A673 (cell line): ENCODE results near the gene XRCC4. TPM values are rescaled to one million over a fixed set of nuclear protein-coding genes. Genes with fewer than 3 reads are reported as not detected.
A peak's percentile ranks its signal among the peaks of the same experiment; 100 is the strongest.

Experiments
- BruUV-seq: library from RNA; stranded (reverse); fragments of 400-500 nt; replicated peaks from 2 replicates; lab custom pipeline; 2021; lab: Mats Ljungman, UMichigan
- CTCF ChIA-PET: fragments of 300-600 bp; sonication (Branson Sonifier 250); formaldehyde crosslinking; loops from one replicate; lab custom pipeline; 2022; ENCODE audit warnings: antibody characterized with exemption; lab: Charles Lee
- POLR2A ChIA-PET: fragments of 300-600 bp; sonication (Branson Sonifier 250); formaldehyde crosslinking; loops from one replicate; lab custom pipeline; 2022; ENCODE audit warnings: antibody characterized with exemption; ENCODE audit not compliant: low non-redundant PET; lab: Charles Lee
- DNase-seq: peaks from one replicate; pipeline ENCODE4 v3.0.0-alpha.2; 2015; ENCODE audit warnings: low spot score
- H3K27ac ChIP-seq: fragments of 200-600 bp; sonication (generic); 2 replicates; pipeline ENCODE4 v1.5.1; 2016; ENCODE audit warnings: mixed run types, low read depth, mild to moderate bottlenecking, mixed read lengths, antibody characterized with exemption, low read length; ENCODE audit not compliant: poor library complexity, severe bottlenecking
- H3K27me3 ChIP-seq: fragments of 200-600 bp; sonication (generic); replicated peaks from 2 replicates; pipeline ENCODE4 v1.6.1; 2017; ENCODE audit warnings: mixed run types, low read depth, mild to moderate bottlenecking, mixed read lengths, antibody characterized with exemption, low read length; ENCODE audit not compliant: insufficient read depth, poor library complexity
- H3K36me3 ChIP-seq: fragments of 200-600 bp; sonication (generic); 2 replicates; pipeline ENCODE4 v1.6.1; 2016; ENCODE audit warnings: mixed run types, mild to moderate bottlenecking, mixed read lengths, antibody characterized with exemption, low read length; ENCODE audit not compliant: insufficient read depth, poor library complexity, severe bottlenecking
- H3K4me1 ChIP-seq: fragments of 200-600 bp; sonication (generic); 2 replicates; pipeline ENCODE4 v1.6.1; 2017; ENCODE audit warnings: mixed run types, mild to moderate bottlenecking, mixed read lengths, antibody characterized with exemption, low read length; ENCODE audit not compliant: insufficient read depth, poor library complexity, severe bottlenecking
- H3K4me3 ChIP-seq: fragments of 200-600 bp; sonication (generic); 2 replicates; pipeline ENCODE4 v1.5.1; 2016; ENCODE audit warnings: low read depth, mixed run types, mild to moderate bottlenecking, mixed read lengths, low read length; ENCODE audit not compliant: poor library complexity, severe bottlenecking
- H3K9me3 ChIP-seq: fragments of 200-600 bp; sonication (generic); 2 replicates; pipeline ENCODE4 v1.6.1; 2016; ENCODE audit warnings: mixed run types, low read depth, mild to moderate bottlenecking, mixed read lengths, antibody characterized with exemption, low read length; ENCODE audit not compliant: poor library complexity, severe bottlenecking
- EZH2 ChIP-seq: fragments of 200-600 bp; sonication (generic); IDR thresholded peaks from 2 replicates; pipeline ENCODE4 v1.6.1; 2017; ENCODE audit warnings: borderline replicate concordance, low read depth, mild to moderate bottlenecking, mixed read lengths, antibody characterized with exemption, low read length; ENCODE audit not compliant: poor library complexity, severe bottlenecking
- intact Hi-C: fragments of 100-400 bp; cut with micrococcal nuclease; formaldehyde crosslinking; loops from one replicate; pipeline ENCODE4 v1.10.0; 2022; ENCODE audit not compliant: unreplicated experiment
- total RNA-seq: library from RNA; stranded (reverse); gene quantifications from 2 replicates; pipeline ENCODE4 v1.2.3, GENCODE V29; 2021
- TF ChIP-seq, protein P1 (sequence below): fragments of 300-800, 200-600 bp; sonication (generic); conservative IDR thresholded peaks from 2 replicates; pipeline ENCODE4 v1.5.1; 2017; ENCODE audit warnings: low read depth, mild to moderate bottlenecking, antibody characterized with exemption, low read length, moderate library complexity, mixed read lengths

XRCC4 gene
- total RNA-seq, 1 experiment from 2014 or later = 8.1 TPM

DNA sequence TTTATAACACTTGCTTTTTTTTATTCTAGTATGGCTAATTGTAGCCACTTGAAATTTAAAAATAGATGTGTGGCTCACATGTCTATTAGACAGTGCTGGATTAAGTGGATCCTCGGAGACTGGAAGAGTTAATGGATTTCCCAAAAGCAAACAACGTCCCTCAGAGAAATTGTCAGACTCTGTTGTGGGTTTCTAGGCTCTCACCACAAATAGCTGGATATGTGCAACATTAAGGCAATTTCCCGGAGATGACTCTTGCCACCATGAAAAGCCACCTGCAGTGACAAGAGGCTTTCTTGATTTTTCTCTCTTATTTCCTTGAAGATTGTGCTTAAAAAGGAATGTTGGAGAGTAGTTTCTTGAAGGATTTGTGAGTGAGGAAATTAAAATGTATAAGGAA is 43.3 kb upstream of the XRCC4 start:
- BruUV-seq = no TSS peak
- TF ChIP-seq, protein P1, sequence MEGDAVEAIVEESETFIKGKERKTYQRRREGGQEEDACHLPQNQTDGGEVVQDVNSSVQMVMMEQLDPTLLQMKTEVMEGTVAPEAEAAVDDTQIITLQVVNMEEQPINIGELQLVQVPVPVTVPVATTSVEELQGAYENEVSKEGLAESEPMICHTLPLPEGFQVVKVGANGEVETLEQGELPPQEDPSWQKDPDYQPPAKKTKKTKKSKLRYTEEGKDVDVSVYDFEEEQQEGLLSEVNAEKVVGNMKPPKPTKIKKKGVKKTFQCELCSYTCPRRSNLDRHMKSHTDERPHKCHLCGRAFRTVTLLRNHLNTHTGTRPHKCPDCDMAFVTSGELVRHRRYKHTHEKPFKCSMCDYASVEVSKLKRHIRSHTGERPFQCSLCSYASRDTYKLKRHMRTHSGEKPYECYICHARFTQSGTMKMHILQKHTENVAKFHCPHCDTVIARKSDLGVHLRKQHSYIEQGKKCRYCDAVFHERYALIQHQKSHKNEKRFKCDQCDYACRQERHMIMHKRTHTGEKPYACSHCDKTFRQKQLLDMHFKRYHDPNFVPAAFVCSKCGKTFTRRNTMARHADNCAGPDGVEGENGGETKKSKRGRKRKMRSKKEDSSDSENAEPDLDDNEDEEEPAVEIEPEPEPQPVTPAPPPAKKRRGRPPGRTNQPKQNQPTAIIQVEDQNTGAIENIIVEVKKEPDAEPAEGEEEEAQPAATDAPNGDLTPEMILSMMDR = no peak
- H3K4me3 ChIP-seq = no peak overlapping the region
- H3K36me3 ChIP-seq = no peaks in the 10 kb centered on the region
- ChIA-PET POLR2A (no interaction called here), CTCF (no interaction called here)
- intact Hi-C loops = no loop called here
- H3K27me3 ChIP-seq = no peaks in the 10 kb centered on the region
- DNase-seq = no peak
- H3K9me3 ChIP-seq = no peaks in the 10 kb centered on the region
- H3K4me1 ChIP-seq = no peaks in the 10 kb centered on the region
- H3K27ac ChIP-seq = no peak overlapping the region

DNA sequence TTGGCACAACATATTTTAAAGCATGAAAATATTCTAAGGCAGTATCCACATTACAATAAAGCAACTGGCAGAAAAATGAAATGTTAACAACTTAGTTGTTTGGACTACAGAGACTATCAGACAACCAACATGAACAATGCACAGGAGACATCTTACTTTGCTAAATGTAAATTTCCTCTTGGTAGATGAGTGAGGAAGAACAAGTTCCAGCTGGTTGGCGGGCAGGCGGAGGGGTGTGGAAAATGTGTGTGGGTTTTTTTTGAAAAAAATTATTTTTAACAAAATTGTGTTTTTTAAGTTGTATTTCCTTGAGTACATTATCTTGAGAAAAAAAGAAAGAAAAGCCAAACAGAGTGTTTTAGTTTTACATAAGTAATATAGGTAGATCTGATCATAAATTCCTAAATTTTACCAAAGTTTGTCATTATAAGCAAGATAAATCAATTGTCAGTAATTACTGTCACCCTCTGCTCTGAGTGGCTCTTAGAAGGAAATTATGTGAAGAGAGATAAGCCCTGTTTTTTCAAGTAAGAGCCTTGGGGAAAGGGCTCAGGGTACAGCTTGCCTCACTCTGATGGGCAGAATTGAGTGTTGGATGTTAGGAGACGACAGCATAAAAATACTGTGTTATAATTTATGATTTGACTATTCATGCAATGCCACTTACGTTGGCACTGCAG is 42.7 kb upstream of the XRCC4 start:
- ChIA-PET POLR2A (no interaction called here), CTCF (no interaction called here)
- DNase-seq = no peak
- no TSS peak for BruUV-seq
- H3K36me3 ChIP-seq = no peaks in the 10 kb centered on the region
- no peak overlapping the region for H3K27ac ChIP-seq
- H3K27me3 ChIP-seq = no peaks in the 10 kb centered on the region
- TF ChIP-seq EZH2 = no peak
- TF ChIP-seq, protein P1 = no peak
- no peak overlapping the region for H3K4me3 ChIP-seq
- H3K9me3 ChIP-seq = no peaks in the 10 kb centered on the region
- H3K4me1 ChIP-seq = no peaks in the 10 kb centered on the region
- intact Hi-C loops = no loop called here

DNA sequence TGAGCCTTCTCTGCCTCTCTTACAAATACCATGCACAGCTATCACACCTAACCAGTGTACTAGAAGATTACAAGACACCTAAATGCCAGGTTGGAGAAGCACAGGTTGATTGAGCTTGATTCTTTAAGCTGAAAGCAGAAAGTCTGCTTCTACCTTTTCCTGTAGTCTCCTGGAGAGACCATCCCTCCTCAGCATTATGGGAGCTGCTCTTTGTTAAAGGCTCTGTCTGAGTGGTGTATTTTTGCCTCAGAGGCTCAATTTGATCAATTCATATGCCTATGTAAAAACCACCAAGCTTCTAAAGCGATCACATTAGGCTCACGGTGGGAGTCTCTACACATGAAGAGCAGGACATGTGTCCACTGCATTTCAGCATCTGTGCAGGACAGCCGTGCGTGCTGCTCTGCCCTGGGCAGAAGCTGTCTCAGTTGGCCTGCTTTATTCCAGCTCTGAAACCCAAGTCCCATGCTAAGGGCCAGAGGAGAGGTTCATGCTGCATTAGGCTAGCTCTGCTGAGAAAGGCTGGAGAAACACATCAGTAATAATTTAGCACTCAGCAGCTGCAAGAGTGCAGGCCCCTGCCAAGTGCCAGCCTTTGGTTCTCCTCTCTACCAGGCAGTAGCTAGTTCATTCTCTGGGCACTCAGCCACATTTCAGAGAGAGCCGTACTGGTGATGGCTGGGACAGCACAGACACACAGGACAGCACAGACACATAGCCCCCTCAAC is 41.8 kb upstream of the XRCC4 start:
- ChIA-PET CTCF (no interaction called here), POLR2A (no interaction called here)
- intact Hi-C loops = no loop called here
- Histone ChIP-seq H3K4me1 (no peaks in the 10 kb centered on the region), H3K27ac (no peak overlapping the region), H3K27me3 (no peaks in the 10 kb centered on the region), H3K4me3 (no peak overlapping the region), H3K36me3 (no peaks in the 10 kb centered on the region), H3K9me3 (no peaks in the 10 kb centered on the region)
- DNase-seq = peak; percentile 20
- TF ChIP-seq, protein P1 = no peak
- TF ChIP-seq EZH2 = no peak
- no TSS peak for BruUV-seq
